ENCODE data around the gene ABR. TPM values are rescaled to one million over a fixed set of nuclear protein-coding genes. Genes with fewer than 3 reads are reported as not detected.

Gene ABR
- total and polyA plus RNA-seq, 2 of the 13 experiments (the other 11 are each of a cell fraction or from before 2014, with no cell fraction given), result 12.4 to 40.4 TPM

- TF ChIP-seq HNF4G (IDR thresholded peaks at IDR 0.05; ENCODE audit: borderline replicate concordance, low read depth, low read length) (peak; percentile 31; the same call in 1 of the 2 replicates), HNF4G (CRISPR knock-in tag; IDR thresholded peaks at IDR 0.05; ENCODE audit: borderline replicate concordance, low read depth) (no peak), GABPA (IDR thresholded peaks at IDR 0.05; ENCODE audit: low read depth, low read length) (no peak), GABPA (CRISPR knock-in tag; IDR thresholded peaks at IDR 0.05; ENCODE audit: low read depth) (no peak), YY1 (IDR thresholded peaks at IDR 0.05; ENCODE audit: insufficient read depth, insufficient replicate concordance, low read depth, low read length) (peak; percentile 26), ZBTB7B (CRISPR knock-in tag; IDR thresholded peaks at IDR 0.05) (peak; percentile 84; the same call in 1 of the 2 replicates), ZNF687 (CRISPR knock-in tag; IDR thresholded peaks at IDR 0.05) (peak; percentile 13), MYC (CRISPR knock-in tag; IDR thresholded peaks at IDR 0.05; ENCODE audit: borderline replicate concordance) (peak; percentile 28; the same call in 1 of the 2 replicates), ZBTB1 (CRISPR knock-in tag; IDR thresholded peaks at IDR 0.05; ENCODE audit: borderline replicate concordance) (no peak), ZKSCAN1 (IDR thresholded peaks at IDR 0.05; ENCODE audit: low read length) (no peak), FOSL2 (CRISPR knock-in tag; IDR thresholded peaks at IDR 0.05) (0 out of 2 replicates have a peak, but pooled peaks have one; percentile 6), CBX5 (CRISPR knock-in tag; IDR thresholded peaks at IDR 0.05; ENCODE audit: borderline replicate concordance) (peak; percentile 15; the same call in 1 of the 2 replicates), NFE2L1 (CRISPR knock-in tag; IDR thresholded peaks at IDR 0.05; ENCODE audit: borderline replicate concordance) (no peak), ZFP82 (CRISPR knock-in tag; IDR thresholded peaks at IDR 0.05; ENCODE audit: borderline replicate concordance) (no peak), ZFP36L1 (CRISPR knock-in tag; IDR thresholded peaks at IDR 0.05) (no peak), HNF4A (CRISPR knock-in tag; IDR thresholded peaks at IDR 0.05) (peak; percentile 41), HOXA5 (CRISPR knock-in tag; IDR thresholded peaks at IDR 0.05) (0 out of 2 replicates have a peak, but pooled peaks have one; percentile 12), GABPB1 (CRISPR knock-in tag; IDR thresholded peaks at IDR 0.05) (peak; percentile 37; the same call in 1 of the 2 replicates), HIVEP1 (CRISPR knock-in tag; IDR thresholded peaks at IDR 0.05) (no peak), ELF3 (CRISPR knock-in tag; IDR thresholded peaks at IDR 0.05) (0 out of 2 replicates have a peak, but pooled peaks have one; percentile 17), ZNF382 (CRISPR knock-in tag; IDR thresholded peaks at IDR 0.05; ENCODE audit: borderline replicate concordance) (no peak), KDM6A (CRISPR knock-in tag; IDR thresholded peaks at IDR 0.05; ENCODE audit: low read depth) (no peak), ARNT2 (CRISPR knock-in tag; IDR thresholded peaks at IDR 0.05; ENCODE audit: low read depth) (peak; percentile 74; the same call in 1 of the 2 replicates), NRL (CRISPR knock-in tag; IDR thresholded peaks at IDR 0.05; ENCODE audit: borderline replicate concordance) (no peak), TBP (CRISPR knock-in tag; IDR thresholded peaks at IDR 0.05) (no peak), YEATS4 (CRISPR knock-in tag; IDR thresholded peaks at IDR 0.05; ENCODE audit: borderline replicate concordance) (peak; percentile 5; the same call in 1 of the 2 replicates)
Measured at GRCh38 chr17:1109606-1110540, 69.9 kb downstream of the ABR start (continued).
